CD4-positive, alpha-beta T cell treated with Interleukin-15 for 1 hour (primary cell): ENCODE results near the gene FASTKD3.
"Not testable (repeated sequence)": the region's sequence is repeated elsewhere in the genome, so short reads cannot be mapped to it uniquely, and the experiment has no call there.

Source experiments
- DNase-seq: peaks from one replicate; pipeline ENCODE4 v3.0.0-alpha.2; 2020

The FASTKD3 gene, protein sequence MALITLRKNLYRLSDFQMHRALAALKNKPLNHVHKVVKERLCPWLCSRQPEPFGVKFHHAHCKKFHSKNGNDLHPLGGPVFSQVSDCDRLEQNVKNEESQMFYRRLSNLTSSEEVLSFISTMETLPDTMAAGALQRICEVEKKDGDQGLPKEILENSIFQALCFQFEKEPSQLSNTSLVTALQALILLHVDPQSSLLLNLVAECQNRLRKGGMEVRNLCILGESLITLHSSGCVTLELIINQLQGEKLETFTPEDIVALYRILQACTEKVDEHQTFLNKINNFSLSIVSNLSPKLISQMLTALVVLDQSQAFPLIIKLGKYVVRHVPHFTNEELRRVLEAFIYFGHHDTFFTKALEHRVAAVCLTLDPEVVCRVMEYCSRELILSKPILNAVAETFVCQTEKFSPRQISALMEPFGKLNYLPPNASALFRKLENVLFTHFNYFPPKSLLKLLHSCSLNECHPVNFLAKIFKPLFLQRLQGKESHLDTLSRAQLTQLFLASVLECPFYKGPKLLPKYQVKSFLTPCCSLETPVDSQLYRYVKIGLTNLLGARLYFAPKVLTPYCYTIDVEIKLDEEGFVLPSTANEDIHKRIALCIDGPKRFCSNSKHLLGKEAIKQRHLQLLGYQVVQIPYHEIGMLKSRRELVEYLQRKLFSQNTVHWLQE

DNA sequence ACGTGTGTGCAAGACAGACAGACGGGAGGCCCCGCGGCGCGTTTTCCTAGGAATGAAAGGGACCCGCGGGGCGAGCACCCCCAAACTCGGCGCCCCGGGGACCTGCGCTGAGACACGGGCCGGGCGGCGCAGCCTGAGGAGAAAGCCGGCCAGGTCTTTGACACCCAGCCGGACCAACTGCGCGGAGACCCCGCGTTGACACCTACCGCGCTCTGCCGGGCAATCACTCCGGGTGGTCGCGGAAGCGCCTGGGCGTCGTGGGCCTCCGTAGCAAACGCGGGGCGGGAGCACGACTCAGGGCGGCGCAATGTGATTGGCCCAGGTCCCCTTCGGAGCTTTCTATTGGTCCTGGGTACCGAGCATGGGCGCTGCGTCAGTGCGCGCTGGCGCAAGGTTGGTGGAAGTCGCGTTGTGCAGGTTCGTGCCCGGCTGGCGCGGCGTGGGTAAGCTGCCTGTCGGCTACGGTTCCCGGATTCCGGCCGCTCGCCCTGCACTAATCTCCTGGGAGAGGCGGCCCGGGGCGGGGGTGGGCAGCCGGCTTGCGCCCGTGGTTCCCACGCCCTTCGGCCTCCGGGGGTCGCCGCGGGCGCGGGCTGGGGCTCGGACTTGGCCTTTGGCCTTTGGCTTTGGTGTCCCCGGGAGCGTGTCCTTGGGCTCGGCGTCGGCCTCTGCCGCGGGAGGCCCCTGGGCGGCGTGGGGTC lies at the start of gene FASTKD3, which contains the start of gene MTRR:
Gene FASTKD3 (minus strand): TSS at position 259 of the 701 bp plus-strand sequence. CDS start 948 bp downstream, outside the sequence.
Gene MTRR (plus strand): TSS at position 376 of the 701 bp plus-strand sequence. CDS start 1,647 bp downstream, outside the sequence.
- peak; percentile 89 for DNase-seq

DNA sequence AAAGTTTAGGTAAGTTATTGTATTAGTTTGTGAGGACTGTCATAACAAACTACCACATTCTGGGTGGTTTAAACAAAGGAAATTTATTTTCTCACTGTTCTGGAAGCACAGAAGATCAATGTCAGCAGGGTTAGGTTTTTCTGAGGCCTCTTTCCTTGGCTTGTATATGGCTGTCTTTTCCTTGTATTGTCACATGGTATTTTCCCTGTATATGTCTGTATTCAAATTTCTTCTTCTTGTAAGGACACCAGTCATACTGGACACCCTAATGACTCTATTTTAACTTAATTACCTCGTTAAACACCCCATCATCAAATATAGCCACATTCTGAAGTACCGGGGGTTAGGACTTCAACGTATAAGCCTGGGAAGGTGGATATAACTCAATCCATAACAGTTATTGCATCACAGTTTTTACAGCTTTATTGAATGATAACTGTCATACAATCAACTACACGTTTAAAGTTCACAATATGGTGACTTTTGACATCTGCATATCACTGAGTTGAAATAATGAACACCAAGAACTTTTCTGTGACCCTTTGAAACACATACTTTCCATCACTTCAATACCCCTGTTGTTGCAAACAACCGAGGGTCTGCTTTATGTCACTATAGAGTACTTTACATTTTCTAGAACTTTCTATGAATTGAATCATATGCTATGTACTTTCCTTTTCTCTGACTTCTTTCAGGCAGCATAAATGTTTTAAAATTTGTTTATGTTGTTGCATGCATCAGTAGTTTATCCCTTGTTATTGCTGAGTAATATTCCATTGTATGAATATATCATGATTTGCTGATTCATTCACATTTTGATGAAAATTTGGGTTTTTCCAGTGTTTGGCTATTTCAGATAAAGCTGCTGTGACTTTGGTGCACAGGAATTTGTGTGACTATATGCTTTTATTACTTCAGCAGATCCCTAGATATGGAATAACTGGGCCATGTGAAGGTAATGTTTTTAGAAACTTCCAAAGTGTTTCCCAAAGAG lies 48.6 kb upstream of the FASTKD3 start:
- DNase-seq = no peak

DNA sequence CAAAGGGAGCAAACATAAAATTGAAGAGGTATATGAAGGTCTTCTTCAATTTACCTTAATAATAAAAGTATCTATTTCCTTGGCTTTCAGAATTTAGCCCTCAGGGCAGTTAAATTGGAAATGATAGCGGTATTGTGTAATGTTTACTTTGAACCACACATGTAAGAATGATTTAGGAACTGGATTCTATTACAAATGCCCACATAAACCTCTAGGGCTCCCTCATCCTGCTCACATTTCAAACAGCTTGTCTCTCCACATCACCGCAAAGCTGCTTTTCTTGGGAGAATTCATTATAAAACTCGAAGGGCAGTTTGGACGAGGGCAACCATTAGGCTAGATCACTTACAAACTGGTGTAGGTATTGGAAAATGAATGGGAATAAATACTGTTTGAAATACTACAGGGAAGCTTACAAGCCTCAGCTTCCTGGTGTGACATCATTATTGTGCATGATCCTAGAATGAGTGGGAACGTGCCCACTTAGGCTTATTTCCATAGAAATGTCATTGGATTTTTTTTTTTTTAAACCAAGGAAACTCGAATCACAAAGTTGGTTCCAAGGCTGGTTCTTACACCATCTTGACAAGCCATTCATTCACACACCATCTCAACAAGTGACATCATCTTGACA lies 47.5 kb upstream of the FASTKD3 start:
- no peak for DNase-seq

DNA sequence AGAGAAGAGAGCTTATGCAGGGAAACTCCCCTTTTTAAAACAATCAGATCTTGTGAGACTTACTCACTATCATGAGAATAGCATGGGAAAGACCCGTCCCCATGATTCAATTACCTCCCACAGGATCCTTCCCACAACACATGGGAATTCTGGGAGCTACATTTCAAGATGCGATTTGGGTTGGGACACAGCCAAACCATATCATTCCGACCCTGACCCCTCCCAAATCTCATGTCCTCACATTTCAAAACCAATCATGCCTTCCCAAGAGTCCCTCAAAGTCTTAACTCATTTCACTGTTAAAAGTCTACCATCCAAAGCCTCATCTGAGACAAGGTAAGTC lies 42.6 kb upstream of the FASTKD3 start:
- DNase-seq = not testable (repeated sequence)

DNA sequence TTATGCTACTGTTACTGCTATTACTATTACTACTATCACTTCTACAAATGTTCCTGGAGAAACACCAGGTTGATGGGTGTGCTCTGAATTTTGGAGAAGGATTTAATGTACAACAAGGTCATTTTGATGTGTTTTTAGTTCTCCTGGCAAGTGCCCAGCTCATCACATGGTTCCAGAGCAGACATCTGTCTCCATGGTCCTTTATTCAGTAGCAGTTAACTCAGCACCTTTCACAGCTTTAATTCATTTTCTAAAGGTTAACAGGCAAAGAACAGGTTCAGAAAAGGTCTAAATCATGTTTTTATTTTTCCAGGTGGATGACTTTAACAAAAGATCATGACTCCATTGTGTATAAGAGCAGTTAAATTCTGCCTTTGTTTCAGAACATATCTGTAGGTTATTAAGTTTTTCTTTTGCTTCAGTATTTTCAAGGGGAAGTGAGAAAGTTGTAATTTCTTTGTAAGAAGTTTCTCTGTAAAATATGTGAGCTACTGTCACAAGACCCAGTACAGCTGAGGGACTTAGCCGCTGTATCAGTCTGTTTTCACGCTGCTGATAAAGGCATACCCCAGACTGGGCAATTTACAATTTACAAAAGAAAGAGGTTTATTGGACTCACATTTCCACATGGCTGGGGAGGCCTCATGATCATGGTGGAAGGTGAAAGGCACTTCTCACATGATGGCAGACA lies 42.1 kb upstream of the FASTKD3 start:
- DNase-seq = no peak

DNA sequence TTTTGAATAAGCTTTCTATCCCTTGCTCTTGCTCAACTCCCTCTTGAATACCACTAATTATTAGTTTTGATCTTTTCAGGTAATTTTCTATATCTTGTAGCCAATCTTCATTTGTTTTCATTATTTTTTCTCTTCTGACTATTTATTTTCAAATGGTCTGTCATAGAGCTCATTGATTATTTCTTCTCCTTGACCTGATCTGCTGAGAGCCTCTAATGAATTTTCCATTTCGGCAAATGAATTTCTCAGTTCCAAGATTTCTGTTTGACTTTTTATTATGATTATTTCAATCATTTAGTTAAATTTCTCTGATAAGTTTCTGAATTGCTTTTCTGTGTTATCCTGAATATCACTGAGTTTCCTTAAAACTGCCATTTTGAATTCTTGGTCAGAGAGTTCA lies 39.5 kb upstream of the FASTKD3 start:
- DNase-seq = no peak

DNA sequence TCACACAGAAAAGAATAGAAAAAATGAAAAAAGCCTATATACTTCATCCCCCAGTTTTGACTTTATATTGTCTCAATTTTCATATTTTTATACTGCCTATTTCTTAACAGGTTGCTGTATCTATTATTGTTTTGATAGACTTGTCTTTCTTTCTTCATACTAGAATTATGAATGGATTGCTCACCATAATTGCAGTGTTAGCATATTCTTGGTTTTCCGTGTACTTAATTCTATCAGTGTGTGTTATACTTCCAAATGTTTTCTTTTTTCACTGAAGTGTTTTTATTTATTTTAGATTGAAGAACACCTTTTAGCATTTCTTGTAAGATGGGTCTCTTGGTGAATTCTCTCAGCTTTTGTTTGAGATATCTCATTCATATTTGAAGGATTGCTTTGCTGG lies 38.8 kb upstream of the FASTKD3 start:
- DNase-seq = no peak

DNA sequence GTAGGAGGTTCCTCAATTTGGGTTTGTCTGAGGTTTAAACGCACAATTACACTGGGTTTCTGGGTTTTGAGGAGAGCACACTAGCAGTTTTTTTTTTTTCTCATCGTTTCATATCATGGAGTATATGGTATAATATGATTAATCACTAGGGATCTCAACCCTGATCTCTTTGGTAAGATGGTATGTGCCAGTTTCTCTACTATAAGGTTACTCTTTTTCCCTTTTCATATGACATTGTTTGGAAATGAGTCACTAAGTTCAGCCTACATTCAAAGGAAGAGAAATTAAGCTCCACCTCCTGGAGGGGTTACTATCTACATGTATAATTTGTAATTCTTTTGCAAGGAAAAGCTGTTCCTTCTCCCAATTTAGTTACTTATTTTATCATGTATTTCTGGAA lies 35.3 kb upstream of the FASTKD3 start:
- no peak for DNase-seq

DNA sequence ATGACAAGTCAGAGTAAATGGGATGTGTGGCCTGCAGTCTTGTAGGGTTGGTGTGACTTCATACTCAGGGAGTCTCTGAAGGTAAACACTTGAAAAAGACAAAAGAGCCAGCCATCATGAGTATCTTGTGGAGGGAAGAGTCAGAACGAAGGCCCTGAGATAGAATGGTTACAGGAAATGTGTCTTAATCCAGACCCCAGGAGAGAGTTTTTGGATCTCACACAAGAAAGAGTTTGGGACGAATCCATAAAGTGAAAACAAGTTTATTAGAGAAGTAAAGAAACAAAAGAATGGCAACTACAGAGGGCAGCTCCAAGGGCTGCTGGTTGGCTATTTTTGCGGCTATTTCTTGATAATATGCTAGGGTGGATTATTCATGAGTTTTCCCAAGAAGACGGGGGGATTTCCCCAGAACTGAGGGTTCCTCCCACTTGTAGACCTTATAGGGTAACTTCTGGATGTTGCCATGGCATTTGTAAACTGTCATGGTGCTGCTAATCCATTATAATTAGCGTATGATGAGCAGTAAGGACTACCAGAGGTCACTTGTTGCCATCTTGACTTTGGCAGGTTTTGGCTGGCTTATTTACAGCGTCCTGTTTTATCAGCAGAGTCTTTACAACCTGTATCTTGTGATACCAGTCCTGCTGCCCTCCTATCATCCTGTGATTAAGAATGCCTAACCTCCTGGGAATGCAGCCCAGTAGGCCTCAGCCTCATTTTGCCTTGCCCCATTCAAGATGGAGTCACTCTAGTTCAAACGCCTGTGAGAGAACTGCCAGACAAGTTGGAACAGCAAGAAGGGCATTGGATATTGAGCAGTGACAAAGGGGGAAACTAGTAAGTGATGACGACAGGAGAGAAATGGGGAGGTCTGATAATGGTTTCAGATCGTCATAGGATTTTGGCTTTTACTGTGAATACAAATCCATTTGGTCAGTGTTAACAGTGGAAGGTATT lies 34.1 kb upstream of the FASTKD3 start:
- no peak for DNase-seq

DNA sequence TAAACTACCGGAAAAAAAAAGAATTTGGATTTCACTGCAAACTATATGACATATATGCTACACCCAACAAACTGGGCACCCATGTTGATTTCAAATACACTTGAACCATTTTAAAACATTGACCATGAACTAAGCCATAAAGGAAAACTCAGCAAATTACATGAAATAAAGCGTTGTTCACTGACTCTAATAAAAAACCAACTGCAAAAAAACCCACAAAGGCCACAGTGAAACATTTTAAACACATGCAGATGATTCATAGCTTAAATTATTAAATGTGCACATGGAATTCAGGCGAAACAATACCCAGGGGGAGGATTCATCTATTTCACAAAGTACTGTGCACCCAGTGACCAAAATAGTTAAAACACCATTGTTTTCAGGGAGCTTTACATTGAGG lies 33.4 kb upstream of the FASTKD3 start:
- DNase-seq = no peak

DNA sequence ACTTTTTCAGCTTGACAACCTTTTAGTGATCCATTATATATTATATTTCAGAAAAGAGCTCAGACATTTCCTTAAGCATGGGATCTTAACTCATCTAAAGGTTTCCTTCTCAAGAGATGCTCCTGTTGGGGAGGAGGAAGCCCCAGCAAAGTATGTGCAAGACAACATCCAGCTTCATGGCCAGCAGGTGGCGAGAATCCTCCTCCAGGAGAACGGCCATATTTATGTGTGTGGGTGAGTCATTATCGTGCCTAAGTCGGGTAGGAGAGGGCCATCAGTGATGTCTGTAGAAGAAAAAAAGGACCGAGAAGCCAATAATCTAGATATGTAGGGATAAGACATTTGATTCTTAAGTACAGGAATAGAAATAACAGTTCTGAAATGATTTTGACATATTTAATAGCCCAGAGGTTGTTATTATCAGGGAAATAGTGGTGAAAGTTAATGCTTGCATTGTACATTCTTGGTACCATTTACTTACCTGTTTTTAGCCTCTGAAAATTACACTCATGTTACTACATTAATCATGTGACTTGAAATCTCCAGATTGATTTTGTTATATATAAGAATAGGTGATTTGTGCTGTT lies 28.3 kb upstream of the FASTKD3 start:
- DNase-seq = no peak

DNA sequence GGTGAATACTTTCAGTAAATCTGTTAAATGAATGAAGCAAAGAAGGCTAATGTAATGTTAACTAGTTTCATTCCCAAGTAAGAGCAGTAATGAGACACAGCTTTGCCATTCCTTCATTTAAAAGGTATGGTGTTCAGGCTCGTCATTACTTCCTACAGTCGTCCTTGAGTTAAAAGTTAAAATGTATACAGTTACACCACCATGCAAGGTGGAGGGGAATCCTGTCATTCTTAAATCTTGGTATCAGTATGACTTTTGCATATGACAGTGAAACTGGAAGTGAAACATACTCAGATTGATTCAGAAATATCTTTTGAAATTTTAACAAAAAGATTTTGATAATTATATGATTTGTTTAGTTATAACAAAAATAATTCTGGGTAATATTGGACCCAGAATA lies 26.0 kb upstream of the FASTKD3 start:
- no peak for DNase-seq

DNA sequence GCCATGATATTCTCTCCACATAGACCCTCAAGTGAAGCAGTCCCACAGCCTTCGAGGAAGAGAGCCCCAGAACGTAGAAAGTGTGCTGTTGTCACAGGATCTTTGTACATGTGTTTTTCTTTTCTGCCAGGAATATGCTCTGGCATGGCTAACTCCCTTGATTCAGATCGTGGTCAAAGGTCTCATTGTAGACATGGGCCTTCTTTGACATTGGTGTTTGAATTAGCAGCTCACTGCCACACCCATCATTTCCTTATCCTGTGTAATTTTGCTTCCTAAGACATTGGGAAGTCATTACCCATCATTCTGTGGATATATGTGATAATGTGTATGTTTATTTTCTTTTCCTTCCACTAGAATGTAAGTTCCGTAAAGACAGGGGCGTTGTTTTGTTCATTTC lies 25.6 kb upstream of the FASTKD3 start:
- DNase-seq = no peak

DNA sequence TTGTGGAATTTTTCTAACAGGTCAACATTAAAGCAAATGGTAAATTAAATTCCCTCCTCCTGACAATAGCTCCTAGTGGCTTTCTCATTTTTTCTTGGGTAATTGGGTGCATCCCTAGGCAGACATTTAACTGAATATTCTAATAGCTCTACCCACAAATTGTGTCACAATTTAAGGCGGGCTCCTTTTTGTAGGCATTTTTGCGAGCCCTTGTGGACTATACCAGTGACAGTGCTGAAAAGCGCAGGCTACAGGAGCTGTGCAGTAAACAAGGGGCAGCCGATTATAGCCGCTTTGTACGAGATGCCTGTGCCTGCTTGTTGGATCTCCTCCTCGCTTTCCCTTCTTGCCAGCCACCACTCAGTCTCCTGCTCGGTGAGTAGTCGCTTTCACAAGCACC lies 20.1 kb upstream of the FASTKD3 start:
- no peak for DNase-seq

DNA sequence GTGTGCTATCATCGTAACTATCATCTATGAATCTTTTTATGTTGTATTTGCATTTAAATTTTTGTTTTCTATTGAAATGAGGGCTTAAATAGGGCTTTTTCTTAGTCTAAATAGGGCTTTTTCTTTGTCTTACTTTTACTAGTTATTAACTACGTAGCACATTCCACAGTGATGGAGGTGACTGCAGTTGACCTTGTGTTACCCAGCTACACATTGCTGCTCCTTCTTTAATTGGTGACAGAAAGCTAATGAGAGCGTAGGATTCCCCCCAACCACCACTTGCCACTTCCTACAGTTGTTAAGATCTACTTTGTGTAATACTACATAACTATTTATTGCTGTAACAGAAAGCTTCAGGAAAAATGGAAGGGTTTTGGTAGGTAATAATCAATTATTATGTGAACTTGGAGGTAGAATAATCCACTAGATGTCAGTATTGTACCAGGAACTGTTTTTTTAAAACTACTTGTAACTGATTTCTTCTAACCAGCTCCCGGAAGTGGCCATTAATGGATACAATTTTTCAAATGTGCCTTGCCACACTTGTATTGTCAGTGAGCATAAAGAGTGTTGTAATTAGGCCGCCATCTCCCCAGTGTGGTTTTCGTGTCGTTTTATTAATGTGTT lies 18.1 kb upstream of the FASTKD3 start:
- no peak for DNase-seq

DNA sequence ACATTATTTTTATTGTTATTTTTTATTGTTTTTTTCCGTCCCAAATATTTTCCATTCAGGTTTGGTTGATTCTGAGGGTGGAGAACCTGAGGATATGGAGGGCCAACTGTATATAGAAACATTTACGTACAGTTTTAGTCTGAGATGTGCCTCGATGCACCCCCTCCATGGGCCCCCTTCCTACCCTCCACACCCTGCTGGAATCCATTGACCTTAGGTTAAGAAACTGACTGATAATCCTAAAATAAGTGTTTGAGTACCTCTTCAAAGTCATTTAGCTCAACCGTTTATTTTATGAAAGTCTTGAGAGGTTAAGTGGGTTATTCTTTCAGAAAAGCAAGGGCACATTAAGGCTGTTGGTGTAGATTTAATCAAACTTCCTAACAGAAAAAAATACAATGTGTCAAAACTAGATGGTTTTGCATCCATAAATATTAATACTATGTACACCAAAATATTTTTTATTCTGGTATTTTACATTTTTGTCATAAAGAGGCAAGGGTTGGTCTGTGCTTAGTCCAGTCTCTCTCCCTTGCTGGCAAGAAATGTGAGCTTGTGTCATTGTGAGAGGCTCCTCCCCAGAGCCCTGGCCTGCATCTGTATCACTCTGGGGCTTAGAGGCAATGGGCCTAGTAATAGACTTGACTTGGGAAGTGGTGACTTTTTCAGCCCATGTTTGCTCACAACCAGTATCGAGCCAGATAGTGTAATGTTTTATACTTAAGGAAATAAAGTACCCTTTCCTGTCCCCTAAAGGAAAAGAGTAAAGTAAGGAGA lies 15.8 kb upstream of the FASTKD3 start:
- no peak for DNase-seq

DNA sequence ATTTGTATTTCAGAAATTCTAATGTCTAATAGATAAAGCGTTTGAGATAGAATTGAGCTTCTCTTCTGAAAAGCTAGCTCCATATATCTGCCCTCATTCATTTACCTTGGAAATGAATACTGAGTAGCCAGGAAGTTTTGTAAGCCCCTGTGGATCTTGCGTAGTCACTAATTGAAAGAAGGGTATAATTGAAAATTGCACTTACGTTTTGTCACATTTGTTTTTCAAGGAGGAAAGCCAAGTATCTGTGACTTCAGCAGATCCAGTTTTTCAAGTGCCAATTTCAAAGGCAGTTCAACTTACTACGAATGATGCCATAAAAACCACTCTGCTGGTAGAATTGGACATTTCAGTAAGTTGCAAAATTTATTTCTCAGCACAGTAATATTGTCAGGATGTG lies 14.1 kb upstream of the FASTKD3 start:
- no peak for DNase-seq

DNA sequence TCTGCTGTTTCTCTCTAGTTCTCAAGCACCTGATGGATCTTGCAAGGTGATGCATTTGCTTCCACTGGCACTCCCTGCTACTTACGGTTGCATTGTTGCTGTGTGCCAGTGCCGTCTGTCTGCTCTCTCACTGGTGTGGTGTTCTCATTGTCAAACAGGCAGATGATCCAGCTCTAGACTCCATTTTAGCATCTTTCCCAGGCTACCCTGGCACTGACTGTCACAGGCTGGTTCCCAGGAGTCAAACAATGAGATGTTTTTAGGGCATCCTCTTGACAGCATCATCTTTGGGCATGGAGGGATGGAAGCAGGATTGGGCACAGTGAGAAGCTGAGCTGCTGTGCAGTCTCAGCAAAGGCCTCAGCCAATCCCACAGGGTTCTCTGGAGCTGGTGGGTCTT lies 13.0 kb upstream of the FASTKD3 start:
- no peak for DNase-seq

DNA sequence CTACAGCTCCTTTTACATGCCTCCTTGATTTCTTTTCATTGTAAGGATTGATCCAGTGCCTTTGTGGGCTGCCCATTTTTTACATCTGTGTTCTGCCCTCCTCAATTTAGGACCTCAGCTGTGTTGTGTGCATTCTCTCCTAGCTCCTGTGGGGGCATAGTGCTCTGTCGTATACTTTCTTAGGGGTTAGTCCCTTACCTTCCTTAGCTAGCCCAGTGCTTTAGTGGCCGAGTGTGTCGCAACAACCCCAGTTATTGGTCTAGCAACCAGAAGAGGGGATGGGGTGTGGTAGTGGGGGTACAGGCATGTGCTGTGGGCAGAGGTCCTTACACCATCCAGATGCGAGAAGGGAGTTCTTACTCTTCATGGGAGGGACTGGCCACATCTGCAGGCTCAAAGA lies 12.3 kb upstream of the FASTKD3 start:
- no peak for DNase-seq
